Measurements from ENCODE around the gene IARS1. TPM values are rescaled to one million over a fixed set of nuclear protein-coding genes. Genes with fewer than 3 reads are reported as not detected.

Gene IARS1
- total and polyA plus RNA-seq, 2 donors (not counting 3 experiments of a cell fraction or from before 2014, with no cell fraction given): 32.8 to 132 TPM

GRCh38 chr9:92275541-92275940, 18.0 kb downstream of the IARS1 start:
- no peaks in the 10 kb centered on the region for H3K27me3 ChIP-seq (ENCODE audit: control insufficient read depth in 2 of 2, insufficient read depth in 2 of 2, low read length in 2 of 2)
- no peak for FAIRE-seq
- no peak overlapping the region for H2AFZ ChIP-seq (ENCODE audit: low read depth, low read length)
- H3K9me3 ChIP-seq (replicated peaks; ENCODE audit: control insufficient read depth, insufficient read depth, low read length): no peaks in the 10 kb centered on the region
- TF ChIP-seq CTCF (IDR thresholded peaks at IDR 0.05; ENCODE audit: extremely low read depth in 1 of 2, insufficient read depth in 1 of 2, low read depth in 1 of 2, low read length in 2 of 2) (no peak), EZH2 (IDR thresholded peaks at IDR 0.05; ENCODE audit: borderline replicate concordance, low read depth, low read length, severe bottlenecking) (no peak), JUN (IDR thresholded peaks at IDR 0.05; ENCODE audit: borderline replicate concordance, insufficient read depth, insufficient read length, low read depth) (no peak), POLR2A (IDR thresholded peaks at IDR 0.05; ENCODE audit: low read depth, low read length) (no peak), GATA2 (IDR thresholded peaks at IDR 0.05; ENCODE audit: insufficient read depth, insufficient read length, low read depth, low read length) (no peak), MYC (IDR thresholded peaks at IDR 0.05; ENCODE audit: low read depth, low read length) (no peak), FOS (IDR thresholded peaks at IDR 0.05; ENCODE audit: borderline replicate concordance, insufficient read depth, low read length) (no peak), POLR2AphosphoS5 (IDR thresholded peaks at IDR 0.05; ENCODE audit: insufficient read depth, low read depth, low read length) (no peak)
- TF ChIP-seq, protein P1, sequence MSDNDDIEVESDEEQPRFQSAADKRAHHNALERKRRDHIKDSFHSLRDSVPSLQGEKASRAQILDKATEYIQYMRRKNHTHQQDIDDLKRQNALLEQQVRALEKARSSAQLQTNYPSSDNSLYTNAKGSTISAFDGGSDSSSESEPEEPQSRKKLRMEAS (IDR thresholded peaks at IDR 0.05; ENCODE audit: insufficient read depth, insufficient read length): no peak
- H3K27ac ChIP-seq (ENCODE audit: insufficient read depth, low read depth, low read length): no peak overlapping the region
- H3K4me2 ChIP-seq (ENCODE audit: insufficient read depth, low read length): no peak overlapping the region
- POLR2A ChIA-PET: no interaction called here
- H3K79me2 ChIP-seq (ENCODE audit: control insufficient read depth, insufficient read depth, low read length): peaks cover 1% of the 10 kb centered on the region
- BruUV-seq (replicated peaks): no TSS peak
- DNase-seq (ENCODE audit: low read depth, low spot score): no peak
- H3K9ac ChIP-seq (replicated peaks; ENCODE audit: extremely low read depth, insufficient read depth, low read length): no peak overlapping the region
- CTCF ChIA-PET: interaction anchor here (1.8 to 1.9 kb wide), 2 partner anchors 10 to 136 kb away, joined by 5 to 7 read pairs; no protein-coding TSS in a partner anchor
- dilution Hi-C loops (cut with MboI; ENCODE audit: extremely low pct_ligation_motif_present, low sequenced_read_pairs): no loop called here
- H3K36me3 ChIP-seq (ENCODE audit: control insufficient read depth in 2 of 2, extremely low read depth in 1 of 2, insufficient read depth in 2 of 2, low read length in 2 of 2): peaks cover 33 to 63% of the 10 kb centered on the region in 2 experiments
- H4K20me1 ChIP-seq (replicated peaks; ENCODE audit: control insufficient read depth, extremely low read depth, insufficient read depth, low read length): no peaks in the 10 kb centered on the region
- H3K4me1 ChIP-seq (ENCODE audit: control insufficient read depth, extremely low read depth, insufficient read depth, low read length): no peaks in the 10 kb centered on the region
- H3K9me1 ChIP-seq (replicated peaks; ENCODE audit: control insufficient read depth, extremely low read depth, insufficient read depth, low read length): no peaks in the 10 kb centered on the region
- intact Hi-C loops (cut with micrococcal nuclease): no loop called here
- no peak overlapping the region for H3K4me3 ChIP-seq (replicated peaks in 1 of 3; ENCODE audit: insufficient read depth in 1 of 3, low read depth in 1 of 3, low read length in 3 of 3)
